Thymus (tissue), 11 donors: Measurements from ENCODE around the gene CYREN. TPM values are rescaled to one million over a fixed set of nuclear protein-coding genes. Genes with fewer than 3 reads are reported as not detected.
A peak's percentile ranks its signal among the peaks of the same experiment; 100 is the strongest.

Source experiments
- DNase-seq, 9 donors: peaks; one replicate each; pipeline ENCODE4 v3.0.0-alpha.2; 2013; ENCODE audit warnings: low spot score in 9 of 9, low read depth in 6 of 9, missing footprints in 1 of 9
- H3K27ac ChIP-seq, 2 donors: one replicate each; pipeline ENCODE4 v1.5.1; 2013; ENCODE audit warnings: control low read depth in 1 of 2, low read depth in 1 of 2, low read length in 1 of 2, mild to moderate bottlenecking in 1 of 2, moderate library complexity in 1 of 2
- H3K27me3 ChIP-seq, 2 donors: one replicate each; pipeline ENCODE4 v1.5.1; 2013; ENCODE audit warnings: low read length in 1 of 2; ENCODE audit not compliant: control insufficient read depth in 2 of 2, insufficient read depth in 1 of 2
- H3K36me3 ChIP-seq, 2 donors: one replicate each; pipeline ENCODE4 v1.5.1; 2013; ENCODE audit warnings: low read length in 1 of 2, mild to moderate bottlenecking in 1 of 2, moderate library complexity in 1 of 2; ENCODE audit not compliant: control insufficient read depth in 2 of 2, insufficient read depth in 2 of 2
- H3K4me1 ChIP-seq, 2 donors: one replicate each; pipeline ENCODE4 v1.5.1; 2013; ENCODE audit warnings: low read length in 2 of 2; ENCODE audit not compliant: control insufficient read depth in 2 of 2, insufficient read depth in 2 of 2
- H3K4me3 ChIP-seq, 2 donors: one replicate each; pipeline ENCODE4 v1.5.1; 2013; ENCODE audit warnings: low read length in 2 of 2, control low read depth in 1 of 2, mild to moderate bottlenecking in 1 of 2
- H3K9me3 ChIP-seq, 2 donors: one replicate each; pipeline ENCODE4 v1.5.1; 2013; ENCODE audit warnings: low read length in 1 of 2, mild to moderate bottlenecking in 1 of 2; ENCODE audit not compliant: control insufficient read depth in 2 of 2, insufficient read depth in 1 of 2
- WGBS: extraction: QIAGEN DNeasy Blood & Tissue Kit; methylation state at CpG from one replicate; pipeline ENCODE4 v1.1.7; 2013; 5-methylcytosine and 5-hydroxymethylcytosine counted together
- polyA plus RNA-seq: library from polyadenylated mRNA; stranded (reverse); fragments of 200-250 nt; gene quantifications from one replicate; pipeline ENCODE4 v1.2.3, GENCODE V29; 2013
- total RNA-seq: library from RNA; stranded (reverse); fragments of 120-200 nt; gene quantifications from one replicate; pipeline ENCODE4 v1.2.4, GENCODE V29; 2013
- donor health status: healthy.

The CYREN gene
- total and polyA plus RNA-seq, 2 donors = 28.0 to 42.9 TPM

GRCh38 chr7:135192914-135193536 is 22.5 kb upstream of the CYREN start:
- Histone ChIP-seq H3K36me3 (peaks cover 64 to 72% of the 10 kb centered on the region in 2 donors), H3K27me3 (no peaks in the 10 kb centered on the region), H3K9me3 (no peaks in the 10 kb centered on the region), H3K27ac (no peak overlapping the region), H3K4me1 (peaks cover 0 to 4% of the 10 kb centered on the region in 2 donors), H3K4me3 (no peak overlapping the region)
- 98% methylated on average over 11 of the region's 11 CpGs for WGBS
- no peak for DNase-seq

GRCh38 chr7:135190703-135191102 is 20.2 kb upstream of the CYREN start:
- Histone ChIP-seq H3K4me3 (no peak overlapping the region), H3K9me3 (no peaks in the 10 kb centered on the region), H3K36me3 (peaks cover 67 to 73% of the 10 kb centered on the region in 2 donors), H3K27ac (peak overlapping the region in 1 of 2 donors; percentile 55), H3K27me3 (no peaks in the 10 kb centered on the region), H3K4me1 (peaks cover 0 to 4% of the 10 kb centered on the region in 2 donors)
- no peak for DNase-seq

- Histone ChIP-seq H3K4me3 (no peak overlapping the region), H3K36me3 (peaks cover 67 to 74% of the 10 kb centered on the region in 2 donors), H3K27me3 (no peaks in the 10 kb centered on the region), H3K9me3 (no peaks in the 10 kb centered on the region), H3K4me1 (peaks cover 0 to 4% of the 10 kb centered on the region in 2 donors), H3K27ac (no peak overlapping the region)
- no peak for DNase-seq
- WGBS = 97% methylated on average over 4 of the region's 4 CpGs
These were observed 19.5 kb upstream of the CYREN start for GRCh38 chr7:135189961-135190360.

GRCh38 chr7:135189221-135189662 is 18.7 kb upstream of the CYREN start:
- 99% methylated on average over 6 of the region's 6 CpGs for WGBS
- H3K9me3 ChIP-seq = no peaks in the 10 kb centered on the region
- peaks cover 0 to 4% of the 10 kb centered on the region in 2 donors for H3K4me1 ChIP-seq
- H3K27ac ChIP-seq = no peak overlapping the region
- H3K27me3 ChIP-seq = no peaks in the 10 kb centered on the region
- DNase-seq = no peak
- no peak overlapping the region for H3K4me3 ChIP-seq
- peaks cover 60 to 69% of the 10 kb centered on the region in 2 donors for H3K36me3 ChIP-seq

- H3K9me3 ChIP-seq = peaks cover 0 to 2% of the 10 kb centered on the region in 2 donors
- no peak for DNase-seq
- H3K27ac ChIP-seq = no peak overlapping the region
- H3K4me1 ChIP-seq = peaks cover 0 to 4% of the 10 kb centered on the region in 2 donors
- 96% methylated on average over 12 of the region's 12 CpGs for WGBS
- no peaks in the 10 kb centered on the region for H3K27me3 ChIP-seq
- peaks cover 62 to 64% of the 10 kb centered on the region in 2 donors for H3K36me3 ChIP-seq
- H3K4me3 ChIP-seq = no peak overlapping the region
These were observed 17.9 kb upstream of the CYREN start for GRCh38 chr7:135188298-135188984.

- no peak overlapping the region for H3K27ac ChIP-seq
- no peak overlapping the region for H3K4me3 ChIP-seq
- H3K27me3 ChIP-seq = no peaks in the 10 kb centered on the region
- H3K36me3 ChIP-seq = peaks cover 52 to 57% of the 10 kb centered on the region in 2 donors
- DNase-seq = no peak
- peaks cover 0 to 4% of the 10 kb centered on the region in 2 donors for H3K4me1 ChIP-seq
- WGBS = 93% methylated on average over 12 of the region's 12 CpGs
- H3K9me3 ChIP-seq = peaks cover 10 to 11% of the 10 kb centered on the region in 2 donors
These were observed 16.3 kb upstream of the CYREN start for GRCh38 chr7:135186841-135187253.

- DNase-seq = no peak
- Histone ChIP-seq H3K27ac (no peak overlapping the region), H3K9me3 (peaks cover 11 to 13% of the 10 kb centered on the region in 2 donors), H3K4me3 (no peak overlapping the region), H3K27me3 (no peaks in the 10 kb centered on the region), H3K36me3 (peaks cover 48 to 55% of the 10 kb centered on the region in 2 donors), H3K4me1 (peaks cover 0 to 4% of the 10 kb centered on the region in 2 donors)
- 98% methylated on average over 3 of the region's 3 CpGs for WGBS
These were observed 15.7 kb upstream of the CYREN start for GRCh38 chr7:135186261-135186540.

GRCh38 chr7:135185471-135186260 is 15.2 kb upstream of the CYREN start:
- Histone ChIP-seq H3K4me3 (no peak overlapping the region), H3K36me3 (peaks cover 48 to 55% of the 10 kb centered on the region in 2 donors), H3K4me1 (peaks cover 0 to 4% of the 10 kb centered on the region in 2 donors), H3K27ac (no peak overlapping the region), H3K27me3 (no peaks in the 10 kb centered on the region), H3K9me3 (peaks cover 13 to 15% of the 10 kb centered on the region in 2 donors)
- 82% methylated on average over 7 of the region's 7 CpGs for WGBS
- DNase-seq = no peak
